ENCODE data around the gene SIRT2.

The SIRT2 gene

DNA sequence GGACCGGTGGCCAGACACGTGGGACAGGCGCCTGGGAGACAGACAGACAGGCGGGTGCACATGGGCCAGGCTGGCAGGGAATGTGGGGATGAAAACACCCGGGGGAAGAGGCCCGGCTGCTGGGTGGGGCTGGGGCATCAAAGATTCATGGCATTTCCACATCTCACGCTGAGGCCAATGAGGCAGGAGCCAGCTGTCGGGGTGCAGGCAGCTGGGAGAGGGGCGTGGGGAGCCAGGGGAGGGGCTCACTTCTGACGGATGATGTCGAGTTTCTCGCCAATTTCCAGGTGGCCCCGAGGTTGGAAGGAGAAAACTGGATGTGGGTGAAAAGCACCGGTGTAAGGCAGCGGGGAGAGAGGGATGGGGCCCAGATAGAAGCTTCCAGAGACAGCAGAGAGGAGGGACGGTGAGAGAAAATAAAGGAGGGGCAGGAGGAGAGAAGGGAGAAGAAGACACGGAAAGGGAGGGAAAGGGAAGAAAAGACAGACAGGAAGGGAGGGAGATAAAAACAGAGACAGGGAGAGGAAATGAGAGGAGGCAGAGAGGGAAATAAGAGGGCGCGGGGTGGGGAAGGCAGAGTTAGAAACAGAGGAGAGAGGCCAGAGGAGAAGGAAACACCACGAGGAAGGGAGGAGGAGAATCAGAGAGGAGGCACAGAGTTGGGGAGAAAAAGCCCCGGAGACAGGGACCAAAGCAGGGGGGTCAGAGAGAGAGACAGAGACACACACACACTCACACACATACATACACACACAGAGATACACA lies 20.6 kb upstream of the SIRT2 start:
- no peak for DNase-seq

DNA sequence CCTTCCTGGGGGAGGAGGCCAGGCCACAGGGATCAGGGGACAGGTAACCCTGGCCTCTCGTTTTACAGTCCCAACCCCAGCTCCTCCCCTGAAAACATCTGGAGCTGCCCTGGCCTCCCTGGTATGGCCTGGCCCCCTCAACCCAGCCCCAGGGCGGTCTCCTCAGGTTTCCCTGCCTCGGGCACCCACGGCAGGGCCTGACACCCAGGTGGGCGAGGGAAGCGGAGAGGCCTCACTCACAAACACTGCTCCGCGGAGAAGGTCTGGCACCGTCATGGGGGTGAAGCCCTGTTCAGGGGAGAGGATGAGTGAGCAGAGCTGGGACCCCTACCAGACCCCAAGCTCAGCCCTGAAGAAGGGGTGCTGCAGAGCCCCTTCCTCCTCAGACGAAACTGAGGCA lies 19.1 kb upstream of the SIRT2 start:
- DNase-seq, result no peak

DNA sequence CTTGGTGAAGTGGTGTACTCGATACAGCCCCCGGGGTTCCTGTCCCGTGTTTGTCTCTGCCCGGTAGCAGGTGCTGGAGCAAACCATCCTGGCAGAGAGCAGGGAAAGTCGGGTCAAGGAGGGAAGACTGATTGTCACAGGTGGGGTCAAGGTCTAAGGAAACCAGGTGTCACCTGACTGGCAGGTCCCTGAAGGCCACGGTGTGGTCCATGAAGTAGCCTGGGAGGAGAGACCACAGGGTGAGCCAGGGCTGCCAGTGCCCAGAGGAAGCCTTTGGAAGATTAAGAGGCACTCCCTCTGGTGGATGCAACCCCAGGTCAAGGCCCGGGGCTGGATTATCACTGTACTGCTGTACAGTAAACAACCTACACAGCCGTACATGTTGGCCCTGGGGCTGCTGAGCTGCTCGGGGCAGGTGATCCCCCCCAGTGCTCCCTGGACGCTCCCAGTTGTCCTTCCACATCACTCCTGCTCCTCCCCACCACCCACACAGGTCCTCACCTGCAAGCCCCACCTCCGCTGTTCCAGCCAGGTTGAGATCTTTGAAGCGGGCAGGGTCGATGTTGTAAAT lies 18.6 kb upstream of the SIRT2 start:
- DNase-seq, result no peak

DNA sequence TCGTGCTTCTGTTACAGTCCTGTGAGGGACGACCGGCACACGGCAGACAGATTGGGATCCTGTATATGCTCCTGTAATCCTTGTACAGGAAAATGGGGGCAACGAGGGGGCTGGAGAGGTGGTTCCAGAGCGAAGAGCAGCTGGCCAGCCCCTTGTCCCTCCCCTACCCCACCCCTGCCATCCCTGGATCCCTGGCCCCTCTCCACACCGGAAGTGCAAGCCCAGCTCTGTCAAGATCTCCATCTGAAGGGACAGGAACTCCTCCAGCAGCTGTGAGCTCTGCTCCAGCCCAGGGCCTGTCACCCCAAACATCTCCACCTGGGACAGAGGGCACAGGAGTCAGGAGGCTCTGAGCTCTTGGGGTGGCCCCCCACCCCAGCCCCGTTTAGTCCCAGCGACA lies 18.1 kb upstream of the SIRT2 start:
- no peak for DNase-seq

DNA sequence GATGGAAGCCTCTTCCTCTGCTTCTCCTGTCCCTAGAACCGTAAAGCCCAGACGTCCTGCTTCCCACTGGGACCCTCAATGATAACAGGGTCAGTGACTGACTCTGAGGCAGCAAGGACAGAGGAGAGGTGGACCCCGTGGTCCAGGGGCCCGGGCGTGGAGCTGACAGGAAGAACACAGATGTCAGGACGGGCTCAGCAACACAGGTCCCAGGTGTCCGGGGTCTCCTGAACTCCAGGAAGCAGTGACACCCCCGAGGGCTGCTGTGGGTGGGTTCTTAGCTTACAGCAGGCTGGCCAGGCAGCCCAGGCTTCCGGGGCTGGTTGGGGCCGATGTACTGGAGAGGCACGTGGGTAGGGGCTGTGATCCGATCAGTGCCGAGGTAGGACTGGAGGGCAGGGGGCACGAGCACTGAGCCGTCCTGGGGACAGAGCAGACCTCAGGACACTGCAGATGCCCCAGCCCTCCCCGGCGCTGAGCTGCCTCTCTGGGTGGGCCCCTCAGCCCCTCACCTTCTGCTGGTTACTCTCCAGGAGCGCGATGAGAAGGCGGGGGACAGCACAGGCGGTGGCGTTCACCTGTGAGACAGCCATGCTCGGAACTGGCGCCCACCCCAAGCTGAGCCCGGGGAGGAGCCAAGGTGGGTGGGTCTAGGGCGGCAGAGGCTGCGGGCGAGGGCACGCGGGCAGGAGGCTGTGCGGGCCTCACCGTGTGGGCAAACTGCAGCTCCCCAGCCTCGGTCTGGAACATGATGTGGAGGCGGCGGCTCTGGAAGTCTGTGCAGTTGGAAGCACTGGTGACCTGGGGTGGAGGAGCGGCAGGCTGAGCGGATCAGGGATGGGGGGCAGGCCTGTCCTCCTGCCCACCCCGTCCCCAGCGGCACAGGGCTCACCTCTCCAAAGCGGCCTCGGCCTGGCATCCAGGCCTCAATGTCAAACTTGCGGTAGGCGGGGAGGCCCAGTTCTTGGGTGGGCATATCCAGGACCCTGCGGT lies 16.2 kb upstream of the SIRT2 start:
- no peak for DNase-seq

DNA sequence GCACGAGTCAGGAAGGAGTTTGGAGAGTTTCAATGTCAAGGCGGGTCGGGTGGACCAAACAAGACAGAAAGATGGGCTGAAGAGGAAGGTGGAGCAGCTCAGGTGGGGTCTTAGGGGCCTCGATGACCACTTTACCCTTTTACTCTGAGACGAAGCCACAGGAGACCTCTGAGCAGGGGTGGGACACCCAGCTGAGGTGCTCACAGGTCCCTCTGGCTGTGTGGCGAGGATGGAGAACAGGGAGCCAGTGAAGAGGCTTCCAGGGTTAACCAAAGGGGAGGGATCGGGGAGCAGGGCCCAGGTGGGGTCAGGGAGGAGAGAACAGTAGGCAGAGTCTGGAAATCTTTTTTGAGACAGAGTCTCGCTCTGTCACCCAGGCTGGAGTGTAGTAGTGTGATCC lies 14.5 kb upstream of the SIRT2 start:
- DNase-seq, result no peak

DNA sequence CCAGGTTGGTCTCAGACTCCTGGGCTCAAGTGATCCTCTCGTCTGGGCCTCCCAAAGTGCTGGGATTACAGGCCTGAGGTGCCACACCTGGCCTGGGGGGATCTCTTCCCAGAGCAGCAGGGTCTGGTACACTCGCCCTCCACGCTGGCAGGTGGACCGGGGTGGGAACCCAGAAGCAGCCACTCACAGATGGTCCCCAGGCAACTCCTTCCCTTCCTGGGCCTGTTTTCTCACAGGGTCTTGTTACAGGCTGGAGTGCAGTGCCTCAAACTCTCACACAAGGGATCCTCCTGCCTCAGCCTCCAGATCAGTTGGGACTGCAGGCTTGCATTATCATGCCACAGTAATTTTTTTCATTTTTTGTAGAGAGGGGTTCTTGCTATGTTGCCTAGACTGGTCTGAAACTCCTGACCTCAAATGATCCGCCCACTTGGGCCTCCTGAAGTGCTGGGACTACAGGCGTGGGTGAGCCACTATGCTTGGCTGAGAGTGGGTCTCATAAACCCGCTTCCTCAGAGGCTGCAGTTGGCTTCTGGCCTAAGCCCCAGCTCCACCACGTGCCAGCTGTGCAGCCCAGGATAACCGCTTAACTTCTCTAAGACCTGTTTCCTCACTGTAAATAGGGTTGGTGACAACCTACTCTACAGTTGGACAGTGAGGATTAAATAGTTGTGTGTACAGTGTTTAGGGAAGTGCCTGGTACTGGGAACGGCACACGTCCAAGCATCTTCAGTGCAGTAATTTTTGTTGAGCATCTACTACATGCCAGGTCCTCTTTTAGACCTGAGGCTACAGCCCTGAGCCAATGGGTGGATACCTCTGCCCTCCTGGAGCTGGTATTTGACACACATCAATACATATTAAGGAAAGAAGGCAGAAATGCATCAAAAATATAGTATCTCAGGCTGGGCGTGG lies 13.4 kb upstream of the SIRT2 start:
- DNase-seq, result no peak

DNA sequence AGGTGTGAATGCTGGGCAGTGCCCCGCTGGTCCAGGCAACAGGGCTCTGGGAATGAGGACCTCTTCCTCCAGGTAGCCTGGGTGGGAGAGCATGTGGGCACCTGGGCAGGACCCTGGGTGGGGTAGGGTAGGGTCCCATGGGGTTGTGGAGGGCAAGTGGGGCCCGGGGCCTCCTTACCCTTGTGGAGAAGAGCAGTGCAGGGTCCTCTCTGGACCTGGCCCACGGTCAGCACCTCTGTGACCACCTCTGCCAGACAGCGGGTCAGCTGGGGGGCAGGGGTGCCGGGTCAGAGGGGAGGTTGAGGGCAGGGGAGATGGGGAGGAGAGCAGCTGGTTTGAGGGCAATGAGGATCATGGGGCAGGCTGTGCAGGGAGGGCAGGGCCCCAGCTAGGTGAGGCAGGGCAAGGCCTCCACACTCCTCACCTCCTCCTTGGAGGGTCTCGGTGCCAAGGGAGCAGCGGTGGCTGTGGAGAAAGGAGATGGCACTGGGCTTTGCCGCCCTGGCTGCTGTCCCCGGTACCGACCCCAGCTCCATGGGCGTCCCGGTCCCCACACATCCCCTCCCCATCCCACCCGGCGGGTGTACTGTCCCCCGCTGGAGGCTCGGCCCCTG lies 12.1 kb upstream of the SIRT2 start:
- DNase-seq, result no peak

DNA sequence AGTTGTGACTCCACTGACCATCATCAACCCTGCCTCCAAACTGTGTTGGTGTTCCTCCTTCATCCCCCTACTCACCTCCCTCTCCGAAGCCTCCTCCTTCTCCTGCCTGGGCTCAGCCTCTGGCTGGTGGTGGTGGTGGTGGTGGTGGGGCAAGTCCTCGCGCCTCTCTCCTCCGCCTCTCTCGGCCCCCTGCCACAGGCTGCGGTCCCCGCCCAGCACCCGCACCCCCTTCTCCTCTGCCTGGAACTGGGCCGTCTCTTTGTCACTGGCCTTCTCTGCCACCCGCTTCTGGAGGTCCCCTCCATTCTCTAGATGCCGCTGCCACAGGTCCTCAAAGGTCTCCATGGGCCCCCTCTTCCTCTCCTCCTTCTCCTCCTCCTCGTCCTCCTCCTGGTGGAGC lies 11.1 kb upstream of the SIRT2 start:
- no peak for DNase-seq

DNA sequence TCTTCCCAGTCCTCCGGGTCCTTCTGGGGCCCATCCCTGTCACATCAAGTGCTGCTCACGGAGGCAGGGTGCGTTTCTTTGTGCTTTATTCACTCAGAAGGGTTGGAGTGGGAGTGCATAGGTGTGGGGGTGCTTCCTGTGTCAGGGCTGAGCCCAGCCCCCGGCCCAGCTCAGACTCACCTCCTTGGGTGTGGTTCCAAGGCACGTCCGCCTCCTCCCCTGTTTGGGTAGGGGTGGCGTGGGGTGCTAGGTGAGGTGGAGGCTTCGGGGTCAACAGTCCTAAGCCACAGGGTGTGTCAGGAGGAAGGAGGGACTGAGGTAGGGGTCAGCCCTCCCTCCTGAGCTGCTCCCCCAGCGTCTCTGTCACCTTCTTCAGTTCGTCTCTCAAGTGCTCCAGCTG lies 9.5 kb upstream of the SIRT2 start:
- DNase-seq, result no peak

DNA sequence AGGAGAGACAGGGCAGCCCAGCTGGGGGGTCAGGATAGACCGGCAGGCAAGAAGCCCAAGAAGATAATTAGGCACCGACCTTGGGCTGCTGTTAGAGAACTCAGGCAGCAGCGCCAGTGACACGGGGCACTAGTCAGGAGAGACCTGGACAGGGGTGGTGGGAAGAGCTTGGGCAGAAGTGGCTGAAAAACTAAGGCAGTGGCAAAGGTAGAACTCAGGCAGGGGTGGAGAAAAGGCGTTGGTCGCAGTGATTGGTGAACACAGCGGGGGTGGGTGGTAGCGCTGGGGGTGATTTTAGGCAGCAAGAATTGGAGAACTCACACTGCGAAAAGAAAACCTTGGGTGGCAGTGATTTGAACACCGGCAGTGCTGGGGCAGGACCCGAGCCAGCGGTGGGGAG lies 8.3 kb upstream of the SIRT2 start:
- no peak for DNase-seq

DNA sequence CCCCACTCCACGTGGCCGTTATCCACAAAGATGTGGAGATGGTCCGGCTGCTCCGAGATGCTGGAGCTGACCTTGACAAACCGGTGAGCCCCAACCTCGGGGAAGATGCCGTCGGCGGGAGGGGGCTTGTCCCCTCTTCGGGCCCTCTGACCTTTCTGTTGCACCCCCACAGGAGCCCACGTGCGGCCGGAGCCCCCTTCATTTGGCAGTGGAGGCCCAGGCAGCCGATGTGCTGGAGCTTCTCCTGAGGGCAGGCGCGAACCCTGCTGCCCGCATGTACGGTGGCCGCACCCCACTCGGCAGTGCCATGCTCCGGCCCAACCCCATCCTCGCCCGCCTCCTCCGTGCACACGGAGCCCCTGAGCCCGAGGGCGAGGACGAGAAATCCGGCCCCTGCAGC lies 7.8 kb upstream of the SIRT2 start:
- DNase-seq, result no peak

DNA sequence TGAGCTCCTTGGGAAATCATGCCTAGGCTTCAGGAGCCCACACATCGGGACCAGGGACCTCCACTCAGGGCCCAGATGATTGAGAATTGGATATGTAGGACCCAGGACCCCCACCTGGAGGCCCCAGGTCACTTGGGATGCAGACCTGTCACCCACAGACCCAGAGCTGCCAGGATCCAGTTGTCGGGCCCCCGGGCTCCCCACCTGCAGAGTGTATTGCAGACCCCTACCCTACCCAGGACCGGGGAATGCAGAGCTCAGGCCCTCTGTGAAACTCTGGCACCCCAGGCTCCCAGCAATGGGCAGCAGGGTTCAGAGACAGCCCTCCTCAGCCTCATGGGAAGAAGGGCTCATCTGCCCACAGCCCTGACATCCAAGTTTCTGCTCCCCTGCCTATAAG lies 6.2 kb upstream of the SIRT2 start:
- DNase-seq, result no peak

DNA sequence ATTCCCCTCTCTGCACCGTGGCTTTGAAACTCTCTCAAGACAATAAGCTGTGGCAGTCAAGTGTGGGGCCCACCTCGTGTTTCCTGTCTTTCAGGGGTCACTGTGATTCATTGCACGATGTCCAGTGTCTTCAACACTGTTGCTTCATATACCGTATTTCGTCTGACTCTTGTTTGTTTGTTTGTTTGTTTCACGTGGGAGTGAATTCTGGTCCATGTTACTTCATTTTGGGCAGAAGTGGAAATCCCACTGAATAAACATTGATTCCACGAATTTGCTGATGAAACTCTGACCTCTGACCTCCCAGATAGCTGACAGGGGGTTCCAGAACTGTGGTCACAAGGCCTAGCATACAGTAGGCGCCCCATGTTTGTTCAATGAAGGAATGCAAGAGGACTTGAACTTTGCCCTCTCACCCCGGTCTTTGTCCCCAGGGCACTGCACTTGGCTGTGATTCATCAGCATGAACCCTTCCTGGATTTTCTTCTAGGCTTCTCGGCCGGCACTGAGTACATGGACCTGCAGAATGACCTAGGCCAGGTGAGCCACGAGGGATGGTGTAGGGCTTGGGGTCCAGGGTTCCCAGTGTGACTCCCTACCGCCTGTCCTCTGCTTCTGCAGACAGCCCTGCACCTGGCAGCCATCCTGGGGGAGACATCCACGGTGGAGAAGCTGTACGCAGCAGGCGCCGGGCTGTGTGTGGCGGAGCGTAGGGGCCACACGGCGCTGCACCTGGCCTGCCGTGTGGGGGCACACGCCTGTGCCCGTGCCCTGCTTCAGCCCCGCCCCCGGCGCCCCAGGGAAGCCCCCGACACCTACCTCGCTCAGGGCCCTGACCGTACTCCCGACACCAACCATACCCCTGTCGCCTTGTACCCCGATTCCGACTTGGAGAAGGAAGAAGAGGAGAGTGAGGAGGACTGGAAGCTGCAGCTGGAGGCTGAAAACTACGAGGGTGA lies 5.4 kb upstream of the SIRT2 start:
- DNase-seq, result no peak

DNA sequence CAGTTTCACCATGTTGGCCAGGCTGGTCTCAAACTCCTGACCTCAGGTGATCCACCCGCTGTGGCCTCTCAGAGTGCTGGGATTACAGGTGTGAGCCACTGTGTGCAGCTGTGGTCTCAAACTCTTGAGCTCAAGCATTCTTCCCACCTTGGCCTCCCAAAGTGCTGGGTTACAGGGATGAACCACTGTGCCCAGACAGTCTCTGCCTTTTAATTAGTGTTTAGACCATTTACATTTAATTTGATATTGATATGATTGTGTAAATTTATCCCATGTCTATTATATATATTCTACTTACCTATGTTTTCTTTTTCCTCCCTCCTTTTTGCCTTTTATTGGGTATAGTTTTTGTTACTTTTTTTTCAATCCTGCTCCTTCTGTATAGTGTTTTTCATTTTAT lies 2.3 kb upstream of the SIRT2 start:
- DNase-seq, result no peak

DNA sequence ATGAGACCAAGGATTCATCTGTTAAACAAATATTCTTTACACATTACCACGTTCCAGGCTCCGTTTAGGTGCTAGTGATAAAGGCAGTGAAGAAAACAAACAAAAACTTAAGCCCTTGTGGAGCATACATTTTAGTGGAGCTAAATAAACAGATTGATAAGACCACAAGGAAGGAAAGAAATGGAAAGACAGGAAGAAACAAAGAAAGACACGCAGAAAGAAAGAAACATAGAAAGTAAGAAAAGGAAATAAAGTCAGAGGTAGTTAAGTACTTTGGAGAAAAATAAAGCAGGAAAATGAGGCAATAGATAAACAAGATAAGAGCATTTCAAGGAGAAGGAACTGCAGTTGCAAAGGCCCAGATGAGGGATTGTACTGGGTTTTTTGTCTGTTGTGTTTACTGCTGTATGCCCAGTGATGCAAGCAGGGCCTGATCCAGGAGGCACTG lies 1.3 kb upstream of the SIRT2 start:
- no peak for DNase-seq

DNA sequence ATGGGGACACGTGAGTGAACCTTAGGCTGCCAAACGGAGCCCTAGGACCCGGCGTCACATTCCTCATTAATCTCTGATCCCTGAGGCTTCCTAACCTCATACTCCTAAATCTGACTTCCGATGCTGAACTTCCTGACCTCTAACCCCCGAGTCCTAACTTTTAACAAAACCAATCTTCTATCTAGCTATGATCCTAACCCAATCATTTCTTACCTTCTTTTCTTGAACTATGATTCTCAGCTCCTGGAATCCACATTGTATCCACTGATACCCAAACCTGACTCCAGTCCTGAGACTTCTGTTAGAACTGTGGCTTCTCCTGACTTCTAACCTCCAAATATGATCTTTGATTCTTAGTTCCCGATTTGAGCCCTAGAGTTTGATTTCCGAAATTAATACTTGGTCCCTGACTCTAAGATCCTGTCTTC lies 798 bp upstream of the SIRT2 start:
- DNase-seq, result no peak

DNA sequence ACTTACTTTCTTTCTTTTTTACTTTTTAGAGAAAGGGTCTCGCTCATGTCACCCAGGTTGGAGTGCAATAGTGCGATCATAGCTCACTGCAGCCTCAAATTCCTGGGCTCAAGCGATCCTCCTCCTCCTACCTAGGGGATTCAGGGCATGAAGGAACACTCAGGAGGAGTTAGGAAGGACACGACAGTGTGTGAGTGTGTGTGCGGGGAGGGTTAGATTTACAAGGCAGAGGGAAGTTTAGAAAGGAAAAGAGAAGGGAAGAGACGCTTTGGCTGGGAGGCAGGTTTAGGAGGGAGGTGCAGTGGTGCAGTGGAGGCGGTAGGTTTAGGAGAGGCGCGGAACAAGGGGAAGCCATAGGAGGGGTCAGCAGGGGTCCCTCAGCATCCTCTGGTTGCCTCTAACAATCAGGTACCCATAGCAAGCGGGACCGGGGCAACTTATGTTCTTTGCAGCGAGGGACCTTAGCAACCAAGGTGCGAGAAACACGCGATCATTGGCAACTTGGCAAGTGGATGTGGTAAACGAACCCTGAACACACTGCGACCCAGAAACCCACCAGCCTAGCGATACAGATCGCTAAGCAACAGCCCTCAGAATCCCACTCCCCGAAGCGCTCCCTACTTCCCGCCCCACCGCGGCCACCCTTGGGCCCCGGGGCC lies 501 bp downstream of the SIRT2 start:
- DNase-seq, result no peak

DNA sequence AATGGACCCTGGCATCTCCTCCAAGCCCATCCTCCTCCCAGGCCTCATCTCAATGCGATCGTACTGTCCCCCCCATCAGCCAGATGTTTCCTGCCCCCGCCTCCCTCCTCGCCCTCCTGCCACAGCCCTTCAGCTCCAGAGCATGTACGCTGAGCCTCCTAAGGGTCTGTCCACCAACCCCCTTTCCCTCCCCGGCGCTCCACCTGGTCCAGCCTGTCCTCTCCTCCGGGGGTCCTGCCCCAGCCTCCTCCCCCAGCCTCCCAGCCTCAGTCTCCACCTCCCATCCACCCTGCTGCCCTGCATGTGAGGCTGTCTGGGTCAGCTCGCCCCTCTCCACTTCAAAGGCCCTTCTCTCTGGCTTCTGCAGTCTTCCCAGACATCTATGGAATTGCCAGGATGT lies 4.5 kb downstream of the SIRT2 start:
- no peak for DNase-seq

DNA sequence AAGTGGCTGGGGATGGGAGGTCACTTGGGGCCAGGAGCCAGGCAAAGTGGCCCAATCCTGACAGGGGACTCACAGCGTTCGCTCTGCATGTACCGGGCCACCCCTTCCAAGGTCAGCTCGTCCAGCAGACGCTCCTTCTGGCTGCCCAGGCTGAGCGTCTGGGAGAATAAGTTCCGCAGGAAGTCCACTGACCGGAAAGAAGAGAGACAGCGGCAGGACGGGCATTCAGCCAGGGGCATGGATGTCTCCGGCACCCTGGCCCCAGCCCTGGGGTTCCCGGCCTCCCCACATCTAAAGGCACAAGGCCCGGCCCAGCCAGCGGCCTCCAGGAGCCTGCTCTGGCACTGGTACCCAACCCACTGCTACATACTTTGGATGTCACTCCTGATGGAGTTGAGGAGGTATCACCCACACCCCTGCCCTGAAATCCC lies 6.1 kb downstream of the SIRT2 start:
- no peak for DNase-seq

All from effector CD8-positive, alpha-beta T cell (primary cell).